HG02678 (cell line): ENCODE data around the gene ATP6AP1.
A peak's percentile ranks its signal among the peaks of the same experiment; 100 is the strongest.
"Not testable (repeated sequence)": the region's sequence is repeated elsewhere in the genome, so short reads cannot be mapped to it uniquely, and the experiment has no call there.

Experiments
- ATAC-seq: cut with Tn5 transposase; IDR thresholded peaks from one replicate; pipeline ENCODE4 v1.9.1; 2021; ENCODE audit warnings: mild to moderate bottlenecking, moderate library complexity; ENCODE audit not compliant: unreplicated experiment

ATP6AP1 gene

DNA sequence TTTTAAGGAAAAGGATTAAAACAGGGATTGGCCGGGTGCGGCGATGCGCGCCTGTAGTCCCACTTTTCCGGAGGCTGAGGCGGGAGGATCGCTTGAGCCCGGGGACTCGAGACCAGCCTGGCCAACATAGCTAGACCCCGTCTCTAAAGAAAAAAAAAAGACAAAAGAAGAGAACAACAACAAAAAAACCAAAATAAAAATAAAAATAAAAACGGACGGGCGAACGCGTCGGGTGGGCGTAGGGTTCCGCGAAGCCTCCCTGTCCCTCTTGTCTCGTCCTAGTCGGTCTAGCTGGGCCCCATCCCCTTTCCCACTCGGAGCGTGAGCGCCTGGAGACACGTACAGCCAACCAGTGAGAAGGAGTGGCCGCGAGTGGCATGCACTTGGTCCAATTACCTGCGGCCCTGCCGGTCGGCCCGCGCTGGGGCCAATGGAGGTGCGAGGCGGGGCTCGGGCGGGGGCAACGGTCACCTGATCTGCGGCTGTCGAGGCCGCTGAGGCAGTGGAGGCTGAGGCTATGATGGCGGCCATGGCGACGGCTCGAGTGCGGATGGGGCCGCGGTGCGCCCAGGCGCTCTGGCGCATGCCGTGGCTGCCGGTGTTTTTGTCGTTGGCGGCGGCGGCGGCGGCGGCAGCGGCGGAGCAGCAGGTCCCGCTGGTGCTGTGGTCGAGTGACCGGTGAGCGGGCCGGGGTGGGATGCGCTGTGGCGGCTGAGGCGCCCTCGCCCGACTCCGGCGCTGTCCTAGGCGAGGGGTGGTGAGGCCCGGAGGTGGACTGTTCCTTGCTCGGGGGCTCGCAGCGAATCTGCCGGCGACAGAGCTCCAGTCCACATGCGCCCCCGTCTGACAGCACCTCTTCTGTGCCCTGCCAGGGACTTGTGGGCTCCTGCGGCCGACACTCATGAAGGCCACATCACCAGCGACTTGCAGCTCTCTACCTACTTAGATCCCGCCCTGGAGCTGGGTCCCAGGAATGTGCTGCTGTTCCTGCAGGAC is at the start of gene ATP6AP1:
Gene ATP6AP1, plus strand, starts transcription at position 502 of the 996 bp plus-strand sequence. Its CDS starts 16 bp downstream, at position 518.
- peak; percentile 99 for ATAC-seq

DNA sequence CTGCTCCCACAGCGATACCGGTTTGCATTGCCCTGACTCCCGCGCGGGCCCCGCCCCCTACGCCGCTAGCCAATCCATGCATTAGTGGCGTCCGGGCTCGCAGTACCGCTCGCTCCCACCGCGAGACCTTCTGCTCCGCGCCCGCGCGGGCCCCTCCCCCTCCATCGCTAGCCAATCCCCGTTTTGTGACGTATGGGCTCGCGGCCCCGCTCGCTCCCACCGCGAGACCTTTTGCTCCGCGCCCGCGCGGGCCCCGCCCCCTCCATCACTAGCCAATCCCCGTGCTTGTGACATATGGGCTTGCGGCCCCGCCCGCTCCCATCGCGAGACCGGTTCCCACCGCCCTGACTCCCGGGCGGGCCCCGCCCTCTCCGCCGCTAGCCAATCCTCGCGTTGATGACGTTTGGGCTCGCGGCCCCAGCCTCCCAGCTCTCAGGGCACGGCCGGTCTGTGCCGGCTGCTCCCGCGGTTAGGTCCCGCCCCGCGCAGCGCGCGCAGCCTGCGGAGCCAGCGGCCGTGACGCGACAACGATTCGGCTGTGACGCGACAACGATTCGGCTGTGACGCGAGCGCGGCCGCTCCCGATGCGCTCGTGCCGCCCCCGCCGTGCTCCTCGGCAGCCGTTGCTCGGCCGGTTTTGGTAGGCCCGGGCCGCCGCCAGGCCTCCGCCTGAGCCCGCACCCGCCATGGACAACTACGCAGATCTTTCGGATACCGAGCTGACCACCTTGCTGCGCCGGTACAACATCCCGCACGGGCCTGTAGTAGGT is 49.5 kb upstream of the ATP6AP1 start, which contains the start of gene EMD:
Gene EMD, plus strand, starts transcription at position 497 of the 770 bp plus-strand sequence. Its CDS starts 190 bp downstream, at position 687.
- peak; percentile 80 for ATAC-seq

GRCh38 chrX:154379569-154379951 is 48.9 kb upstream of the ATP6AP1 start:
- no peak for ATAC-seq

DNA sequence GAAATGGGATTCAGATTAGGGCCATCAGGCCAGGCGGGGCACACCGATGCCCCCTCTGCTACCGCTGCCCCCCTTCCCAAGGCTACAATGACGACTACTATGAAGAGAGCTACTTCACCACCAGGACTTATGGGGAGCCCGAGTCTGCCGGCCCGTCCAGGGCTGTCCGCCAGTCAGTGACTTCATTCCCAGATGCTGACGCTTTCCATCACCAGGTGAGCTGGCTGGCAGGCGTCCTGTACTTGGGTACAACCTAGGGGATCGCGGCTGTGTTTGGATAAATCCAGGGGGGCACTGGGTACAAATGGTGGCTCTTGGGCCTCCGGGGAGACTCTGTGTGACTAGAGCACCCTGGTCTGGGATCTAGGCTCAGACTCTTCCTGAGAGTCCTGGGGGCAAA is 48.3 kb upstream of the ATP6AP1 start:
- no peak for ATAC-seq

GRCh38 chrX:154380787-154381186 is 47.7 kb upstream of the ATP6AP1 start:
- ATAC-seq, result no peak

DNA sequence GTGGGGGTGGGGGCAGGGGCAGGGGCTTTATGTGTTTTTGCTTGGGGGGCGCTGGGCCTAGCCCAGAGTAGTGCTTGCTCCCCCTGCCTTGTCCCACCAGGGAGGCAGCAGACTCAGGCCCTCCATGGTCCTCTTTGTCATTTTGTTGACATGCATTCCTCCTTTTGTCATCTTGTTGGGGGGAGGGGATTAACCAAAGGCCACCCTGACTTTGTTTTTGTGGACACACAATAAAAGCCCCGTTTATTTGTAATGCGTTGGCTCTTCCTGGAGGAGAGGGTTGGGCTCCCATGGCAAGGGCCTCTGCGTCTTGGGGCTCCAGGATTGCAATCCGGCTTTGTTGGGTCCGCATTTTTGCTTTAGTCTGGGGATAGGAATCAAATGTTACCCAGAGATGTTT is 47.2 kb upstream of the ATP6AP1 start:
- ATAC-seq, result no peak

DNA sequence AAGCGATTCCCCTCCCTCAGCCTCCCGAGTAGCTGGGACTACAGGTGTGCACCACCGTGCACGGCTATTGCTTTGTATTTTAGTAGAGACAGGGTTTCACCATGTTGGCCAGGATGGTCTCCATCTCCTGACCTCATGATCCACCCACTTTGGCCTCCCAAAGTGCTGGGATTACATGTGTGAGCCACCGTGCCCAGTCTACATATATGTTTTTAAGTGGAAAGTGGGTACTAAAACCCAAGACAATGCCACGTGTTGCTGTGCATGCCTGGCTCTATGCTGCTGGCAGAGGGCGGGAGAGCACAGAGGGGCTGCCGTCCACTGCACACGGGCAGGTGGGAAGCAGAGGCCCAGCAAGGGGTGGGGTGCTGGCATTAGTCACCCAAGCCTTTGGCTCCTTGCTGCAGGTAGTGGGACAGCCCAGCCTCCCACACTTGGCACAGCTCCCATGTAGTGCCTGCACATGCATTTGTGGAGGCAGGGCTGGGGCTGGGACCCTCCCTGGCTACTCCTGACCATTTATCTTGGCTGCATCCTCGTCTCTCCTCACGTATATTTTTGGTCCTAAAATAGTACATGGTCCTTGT is 45.9 kb upstream of the ATP6AP1 start:
- ATAC-seq, result no peak

DNA sequence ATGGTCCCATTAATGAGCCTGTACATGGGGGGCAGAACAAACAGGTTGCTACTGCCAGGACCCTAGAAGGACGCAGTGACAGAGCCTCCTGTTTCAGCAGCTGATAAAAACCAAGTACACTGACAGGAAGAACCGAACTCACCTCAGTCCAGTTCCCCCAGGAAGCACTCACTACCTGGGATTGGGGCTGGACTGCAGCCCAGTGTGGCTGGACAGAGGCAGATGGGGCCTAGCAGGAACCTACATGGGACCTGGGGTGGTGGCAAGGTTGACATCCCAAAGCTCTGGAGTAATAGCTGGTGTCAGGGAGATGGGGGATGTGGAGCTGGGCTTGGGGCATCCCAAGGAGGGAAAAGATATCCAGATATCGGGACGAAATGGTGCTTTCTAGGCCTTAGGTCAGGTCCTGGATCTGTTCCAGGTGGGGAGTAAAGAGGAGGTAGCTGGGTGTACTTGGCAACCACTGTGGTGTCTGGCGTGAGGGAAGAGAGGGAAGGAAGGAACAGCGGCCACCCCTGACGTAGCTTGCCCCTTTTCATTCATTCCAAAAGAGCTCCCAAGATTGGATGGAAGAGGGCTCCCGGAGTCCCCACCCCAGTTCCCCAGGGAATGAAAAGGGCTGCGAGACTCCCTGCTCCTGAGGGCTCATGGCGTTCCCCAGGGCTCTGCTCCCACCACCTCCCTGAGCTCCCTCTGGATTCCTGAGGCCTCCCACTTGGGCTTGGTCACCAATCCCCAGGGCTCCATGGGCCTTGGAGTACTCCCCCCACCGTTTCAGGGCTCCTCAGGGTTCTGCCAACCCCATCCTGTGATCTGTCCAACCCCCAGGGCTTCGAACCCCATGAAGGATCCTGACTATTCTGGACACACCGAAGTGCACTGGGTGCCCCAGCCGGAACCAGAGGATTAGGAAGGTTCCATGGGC is 44.9 kb upstream of the ATP6AP1 start:
- ATAC-seq, result no peak

GRCh38 chrX:154384284-154384892 is 44.1 kb upstream of the ATP6AP1 start:
- no peak for ATAC-seq

GRCh38 chrX:154388094-154388493 is 40.4 kb upstream of the ATP6AP1 start:
- not testable (repeated sequence) for ATAC-seq

GRCh38 chrX:154388649-154389048 is 39.8 kb upstream of the ATP6AP1 start:
- ATAC-seq, result not testable (repeated sequence)

GRCh38 chrX:154389812-154390747 is 38.4 kb upstream of the ATP6AP1 start:
- ATAC-seq, result peak; percentile 78

DNA sequence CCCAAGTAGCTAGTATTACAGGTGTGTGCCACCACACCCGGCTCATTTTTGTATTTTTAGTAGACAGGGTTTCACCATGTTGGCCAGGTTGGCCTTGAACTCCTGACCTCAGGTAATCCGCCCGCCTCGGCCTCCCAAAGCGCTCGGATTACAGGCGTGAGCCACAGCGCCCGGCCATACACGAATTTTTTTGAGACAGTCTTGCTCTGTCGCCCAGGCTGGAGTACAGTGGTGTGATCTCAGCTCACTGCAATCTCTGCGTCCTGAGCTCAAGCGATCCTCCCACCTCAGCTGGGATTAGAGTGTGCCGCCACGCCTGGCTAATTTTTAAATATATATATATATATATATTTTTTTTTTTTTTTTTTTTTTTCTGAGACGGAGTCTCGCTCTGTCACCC is 32.1 kb upstream of the ATP6AP1 start:
- ATAC-seq, result not testable (repeated sequence)

DNA sequence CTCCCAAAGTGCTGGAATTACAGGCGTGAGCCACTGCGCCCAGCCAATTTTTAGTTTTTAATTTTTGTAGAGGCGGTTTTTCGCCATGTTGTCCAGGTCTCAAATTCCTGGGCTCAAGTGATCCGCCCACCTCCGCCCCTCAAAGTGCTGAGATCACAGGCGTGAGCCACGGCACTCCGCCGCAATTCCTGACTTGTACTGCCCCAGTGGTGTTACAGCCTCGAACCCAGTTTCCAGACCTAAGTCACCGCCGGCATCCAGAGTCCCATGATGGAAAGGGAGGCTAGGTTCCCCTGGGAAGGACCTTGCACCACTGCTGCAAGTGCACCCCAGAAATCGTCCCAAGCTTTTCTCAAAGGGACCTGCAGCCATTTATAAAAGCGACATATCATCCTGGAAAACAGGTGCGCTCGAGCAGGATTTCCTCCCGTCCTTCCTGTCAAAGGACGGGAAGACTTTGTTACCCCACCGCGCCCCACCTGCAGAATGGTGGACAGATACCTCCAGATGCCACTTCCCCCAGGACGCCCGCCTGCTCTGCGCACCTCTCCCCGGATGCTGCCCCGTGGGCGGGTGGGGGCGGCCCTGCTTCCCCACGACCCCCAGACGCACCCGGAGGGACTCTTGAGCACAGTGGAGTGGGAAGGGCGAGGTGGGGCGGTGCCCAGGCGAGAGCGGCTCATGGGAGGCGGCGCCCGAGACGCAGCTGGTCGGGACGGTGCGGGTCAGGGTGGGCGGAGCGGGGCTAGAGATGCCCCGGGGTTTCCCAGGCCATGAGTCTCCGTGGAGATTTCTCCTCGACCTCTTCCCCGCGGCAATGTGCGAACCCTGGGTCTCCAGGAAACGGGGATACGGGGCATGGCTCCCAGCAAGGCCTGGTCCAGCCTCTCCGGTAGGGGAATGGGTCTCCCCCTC is 31.2 kb upstream of the ATP6AP1 start:
- ATAC-seq, result peak; percentile 67

DNA sequence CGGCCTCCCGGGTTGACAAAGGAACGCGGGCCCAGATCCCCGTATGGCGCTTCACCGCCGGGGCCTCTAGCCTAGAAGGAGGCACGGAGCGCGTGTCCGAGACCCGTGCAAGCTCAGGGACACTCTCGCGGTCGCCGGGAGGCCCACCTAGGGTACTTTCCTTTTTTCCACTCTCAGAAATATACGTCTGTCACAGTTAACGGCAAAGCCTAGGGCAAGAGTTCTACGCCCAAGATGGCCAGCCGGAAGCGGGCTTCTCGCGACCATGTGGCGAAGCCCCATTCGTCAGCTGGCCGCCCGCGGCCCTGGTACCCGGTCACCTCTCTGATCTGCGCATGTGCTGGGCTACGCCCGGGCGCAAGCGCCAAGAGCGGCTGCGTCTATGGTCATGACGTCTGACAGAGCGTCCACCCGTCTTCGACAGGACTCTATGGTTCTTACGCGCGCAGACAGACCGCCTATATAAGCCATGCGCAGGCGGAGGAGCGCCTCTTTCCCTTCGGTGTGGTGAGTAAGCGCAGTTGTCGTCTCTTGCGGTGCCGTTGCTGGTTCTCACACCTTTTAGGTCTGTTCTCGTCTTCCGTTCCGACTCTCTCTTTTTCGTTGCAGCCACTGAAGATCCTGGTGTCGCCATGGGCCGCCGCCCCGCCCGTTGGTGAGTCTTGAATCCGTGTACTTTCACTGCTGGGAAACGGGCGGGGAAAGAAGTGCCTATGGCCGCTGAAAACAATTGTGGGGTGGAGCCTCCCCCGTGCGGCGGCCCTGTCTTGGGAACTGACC is 30.4 kb upstream of the ATP6AP1 start, which contains the start of gene RPL10:
Gene RPL10, plus strand, starts transcription at position 490 of the 780 bp plus-strand sequence. Its CDS starts 143 bp downstream, at position 633.
- ATAC-seq, result peak; percentile 80

DNA sequence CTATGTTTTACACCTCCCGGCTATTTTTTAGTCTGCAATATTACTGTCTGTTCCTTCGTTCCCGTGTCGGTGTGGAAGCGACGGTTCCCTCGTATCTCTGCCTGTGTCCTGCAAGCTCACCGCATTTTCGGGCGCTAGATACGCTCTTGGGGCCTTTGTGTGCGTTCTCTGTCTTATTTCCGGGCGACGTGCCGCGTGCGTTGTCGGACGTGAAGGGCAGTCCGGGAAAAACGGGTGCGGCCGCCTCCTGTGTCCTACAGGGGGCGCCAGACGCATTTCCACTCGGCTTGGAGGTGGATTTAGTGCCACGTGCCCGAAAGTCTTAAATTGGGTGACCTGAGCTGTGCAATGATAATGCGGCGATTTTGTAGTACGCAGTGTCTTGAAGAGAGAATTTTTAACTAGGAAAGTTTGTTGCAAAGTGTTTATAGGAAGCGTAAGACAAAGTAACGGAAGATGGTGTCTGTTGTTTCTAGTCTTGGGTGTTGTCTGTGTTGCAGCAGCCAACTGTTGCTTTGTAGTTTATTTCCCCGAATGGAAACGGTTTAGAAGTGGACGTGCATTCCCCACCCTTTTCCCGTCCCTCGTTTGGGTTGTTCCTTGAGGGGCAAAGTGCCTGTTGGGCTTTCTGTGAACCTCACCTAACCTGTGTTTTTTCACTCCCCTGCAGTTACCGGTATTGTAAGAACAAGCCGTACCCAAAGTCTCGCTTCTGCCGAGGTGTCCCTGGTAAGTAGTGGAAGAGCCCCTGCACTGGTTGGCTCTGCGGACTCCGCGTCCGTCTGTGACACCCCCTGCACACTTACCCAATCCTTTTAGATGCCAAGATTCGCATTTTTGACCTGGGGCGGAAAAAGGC is 29.6 kb upstream of the ATP6AP1 start:
- ATAC-seq, result peak; percentile 14
